ENCODE results near the gene NFIB.

The NFIB gene

GRCh38 chr9:14272927-14273528 is 40.9 kb downstream of the NFIB start:
- Mint-ChIP-seq H3K27me3 (ENCODE audit: low read depth) (no peaks in the 10 kb centered on the region), H3K4me3 (peak overlapping the region; percentile 54 to 76 (median 73)), H3K27ac (peak overlapping the region; percentile 93 to 96 (median 94)), H3K36me3 (ENCODE audit: low read depth) (peaks cover 14% of the 10 kb centered on the region), H3K9me3 (no peaks in the 10 kb centered on the region), H3K4me1 (peaks cover 87% of the 10 kb centered on the region)
- TF ChIP-seq CTCF (IDR thresholded peaks at IDR 0.05; ENCODE audit: unreplicated experiment in 3 of 3) = no peak

- peak overlapping the region; percentile 93 to 96 (median 93) for H3K27ac Mint-ChIP-seq
- no peak for TF ChIP-seq CTCF (IDR thresholded peaks at IDR 0.05; ENCODE audit: unreplicated experiment in 3 of 3)
- no peaks in the 10 kb centered on the region for H3K27me3 Mint-ChIP-seq (ENCODE audit: low read depth)
- H3K9me3 Mint-ChIP-seq = no peaks in the 10 kb centered on the region
- H3K4me3 Mint-ChIP-seq = peak overlapping the region; percentile 58 to 72 (median 65)
- H3K36me3 Mint-ChIP-seq (ENCODE audit: low read depth) = peaks cover 18% of the 10 kb centered on the region
- peaks cover 70% of the 10 kb centered on the region for H3K4me1 Mint-ChIP-seq
These were observed 42.8 kb downstream of the NFIB start for GRCh38 chr9:14271093-14271673.

- H3K9me3 Mint-ChIP-seq = no peaks in the 10 kb centered on the region
- TF ChIP-seq CTCF (IDR thresholded peaks at IDR 0.05; ENCODE audit: unreplicated experiment in 3 of 3) = no peak
These were observed 43.4 kb downstream of the NFIB start for GRCh38 chr9:14270358-14271092.

GRCh38 chr9:14269916-14270315 is 44.0 kb downstream of the NFIB start:
- no peak overlapping the region for H3K4me3 Mint-ChIP-seq
- H3K27ac Mint-ChIP-seq = peak overlapping the region; percentile 56 to 96 (median 93)
- peaks cover 29% of the 10 kb centered on the region for H3K36me3 Mint-ChIP-seq (ENCODE audit: low read depth)
- no peak for TF ChIP-seq CTCF (IDR thresholded peaks at IDR 0.05; ENCODE audit: unreplicated experiment in 3 of 3)
- peaks cover 66% of the 10 kb centered on the region for H3K4me1 Mint-ChIP-seq
- no peaks in the 10 kb centered on the region for H3K9me3 Mint-ChIP-seq
- no peaks in the 10 kb centered on the region for H3K27me3 Mint-ChIP-seq (ENCODE audit: low read depth)

More at GRCh38 chr9:14270358-14271092, 43.4 kb downstream of the NFIB start:
- Mint-ChIP-seq H3K4me3 (peak overlapping the region; percentile 20 to 72 (median 37)), H3K27me3 (ENCODE audit: low read depth) (no peaks in the 10 kb centered on the region), H3K36me3 (ENCODE audit: low read depth) (peaks cover 24% of the 10 kb centered on the region), H3K4me1 (peaks cover 68% of the 10 kb centered on the region), H3K27ac (peak overlapping the region; percentile 93 to 96 (median 93))

- H3K4me3 Mint-ChIP-seq = no peak overlapping the region
- peak overlapping the region in 2 of 3 experiments; percentile 24 to 40 for H3K27ac Mint-ChIP-seq
- H3K9me3 Mint-ChIP-seq = no peaks in the 10 kb centered on the region
- peaks cover 47% of the 10 kb centered on the region for H3K4me1 Mint-ChIP-seq
- TF ChIP-seq CTCF (IDR thresholded peaks at IDR 0.05; ENCODE audit: unreplicated experiment in 3 of 3) = no peak
- peaks cover 5% of the 10 kb centered on the region for H3K27me3 Mint-ChIP-seq (ENCODE audit: low read depth)
- peaks cover 37% of the 10 kb centered on the region for H3K36me3 Mint-ChIP-seq (ENCODE audit: low read depth)
These were observed 50.0 kb downstream of the NFIB start for GRCh38 chr9:14263707-14264483.
